Measurements from ENCODE around the gene GLYR1. TPM values are rescaled to one million over a fixed set of nuclear protein-coding genes. Genes with fewer than 3 reads are reported as not detected.

Gene GLYR1
- total and polyA plus RNA-seq, 2 donors (not counting 1 experiment from before 2014, with no cell fraction given), result 34.0 to 137 TPM

GRCh38 chr16:4826980-4827379 lies 20.1 kb downstream of the GLYR1 start:
- H3K4me1 ChIP-seq (ENCODE audit: control insufficient read depth in 2 of 2, insufficient read depth in 2 of 2, low read length in 2 of 2), result peaks cover 0 to 1% of the 10 kb centered on the region in 2 donors
- H4K20me1 ChIP-seq (ENCODE audit: control insufficient read depth, insufficient read depth, low read length, poor library complexity, severe bottlenecking), result peaks cover 33% of the 10 kb centered on the region
- peaks cover 7 to 78% of the 10 kb centered on the region in 2 experiments for H3K36me3 ChIP-seq (replicated peaks in 1 of 2; ENCODE audit: control extremely low read depth in 1 of 2, control insufficient read depth in 1 of 2, extremely low read depth in 1 of 2, insufficient read depth in 2 of 2, low read length in 1 of 2)
- H3K27ac ChIP-seq (ENCODE audit: low read length in 2 of 2), result no peak overlapping the region
- H3K4me2 ChIP-seq (replicated peaks; ENCODE audit: low read depth, low read length, poor library complexity, severe bottlenecking), result no peak overlapping the region
- Mint-ChIP-seq H3K9me3 (ENCODE audit: insufficient read depth) (no peaks in the 10 kb centered on the region), H3K27ac (no peak overlapping the region), H3K4me3 (no peak overlapping the region), H3K4me1 (peaks cover 2% of the 10 kb centered on the region), H3K27me3 (no peaks in the 10 kb centered on the region)
- no peaks in the 10 kb centered on the region for H3K27me3 ChIP-seq (replicated peaks in 1 of 4; ENCODE audit: control extremely low read depth in 1 of 4, control insufficient read depth in 3 of 4, insufficient read depth in 4 of 4, low read length in 3 of 4)
- no peak overlapping the region for H2AFZ ChIP-seq (ENCODE audit: insufficient read depth, low read depth, low read length, poor library complexity, severe bottlenecking)
- H3K9ac ChIP-seq (ENCODE audit: low read length), result no peak overlapping the region
- ChIA-PET POLR2A (no interaction called here), CTCF (no interaction called here)
- DNase-seq (no peak), ATAC-seq (ENCODE audit: low read depth) (no peak)
- no peak overlapping the region for H3K4me3 ChIP-seq (ENCODE audit: control extremely low read depth in 1 of 5, extremely low read depth in 1 of 5, insufficient read depth in 1 of 5, low read depth in 2 of 5, low read length in 4 of 5)
- no peaks in the 10 kb centered on the region for H3K9me3 ChIP-seq (ENCODE audit: control extremely low read depth in 1 of 3, control insufficient read depth in 2 of 3, insufficient read depth in 1 of 3, low read length in 2 of 3)
- whole genome bisulfite sequencing (ENCODE audit: insufficient coverage), result 96% methylated on average over 10 of the region's 10 CpGs
- intact Hi-C loops (cut with micrococcal nuclease), result no loop called here
- TF ChIP-seq CTCF (IDR thresholded peaks at IDR 0.05), result no peak
- no peak for TF ChIP-seq EZH2 (IDR thresholded peaks at IDR 0.05; ENCODE audit: borderline replicate concordance, insufficient read depth, low read depth, low read length, poor library complexity, severe bottlenecking)
- peaks cover 41% of the 10 kb centered on the region for H3K79me2 ChIP-seq (ENCODE audit: control insufficient read depth, insufficient read depth, low read length)

- Histone ChIP-seq H3K79me2 (ENCODE audit: control insufficient read depth, insufficient read depth, low read length) (peaks cover 41% of the 10 kb centered on the region), H4K20me1 (ENCODE audit: control insufficient read depth, insufficient read depth, low read length, poor library complexity, severe bottlenecking) (peaks cover 33% of the 10 kb centered on the region), H3K4me2 (replicated peaks; ENCODE audit: low read depth, low read length, poor library complexity, severe bottlenecking) (no peak overlapping the region), H3K4me3 (ENCODE audit: control extremely low read depth in 1 of 5, extremely low read depth in 1 of 5, insufficient read depth in 1 of 5, low read depth in 2 of 5, low read length in 4 of 5) (no peak overlapping the region), H3K9me3 (ENCODE audit: control extremely low read depth in 1 of 3, control insufficient read depth in 2 of 3, insufficient read depth in 1 of 3, low read length in 2 of 3) (no peaks in the 10 kb centered on the region), H2AFZ (ENCODE audit: insufficient read depth, low read depth, low read length, poor library complexity, severe bottlenecking) (no peak overlapping the region), H3K27ac (ENCODE audit: low read length in 2 of 2) (no peak overlapping the region), H3K9ac (ENCODE audit: low read length) (no peak overlapping the region), H3K4me1 (ENCODE audit: control insufficient read depth in 2 of 2, insufficient read depth in 2 of 2, low read length in 2 of 2) (no peaks in the 10 kb centered on the region), H3K36me3 (replicated peaks in 1 of 2; ENCODE audit: control extremely low read depth in 1 of 2, control insufficient read depth in 1 of 2, extremely low read depth in 1 of 2, insufficient read depth in 2 of 2, low read length in 1 of 2) (peaks cover 11 to 78% of the 10 kb centered on the region in 2 experiments), H3K27me3 (replicated peaks in 1 of 4; ENCODE audit: control extremely low read depth in 1 of 4, control insufficient read depth in 3 of 4, insufficient read depth in 4 of 4, low read length in 3 of 4) (no peaks in the 10 kb centered on the region)
- H3K27ac Mint-ChIP-seq, result no peak overlapping the region
- no peak overlapping the region for H3K4me3 Mint-ChIP-seq
- no peaks in the 10 kb centered on the region for H3K27me3 Mint-ChIP-seq
- no peaks in the 10 kb centered on the region for H3K9me3 Mint-ChIP-seq (ENCODE audit: insufficient read depth)
- TF ChIP-seq CTCF (IDR thresholded peaks at IDR 0.05), result no peak
- TF ChIP-seq EZH2 (IDR thresholded peaks at IDR 0.05; ENCODE audit: borderline replicate concordance, insufficient read depth, low read depth, low read length, poor library complexity, severe bottlenecking), result no peak
- ChIA-PET POLR2A (no interaction called here), CTCF (no interaction called here)
- peaks cover 2% of the 10 kb centered on the region for H3K4me1 Mint-ChIP-seq
- DNase-seq, result no peak
- 100% methylated on average over 3 of the region's 4 CpGs for WGBS (ENCODE audit: insufficient coverage)
- ATAC-seq (ENCODE audit: low read depth), result no peak
- intact Hi-C loops (cut with micrococcal nuclease), result no loop called here
Observed at GRCh38 chr16:4826526-4826925, 20.6 kb downstream of the GLYR1 start.

Measured in B cell (primary cell).